Panc1 (cell line): ENCODE measurements around the gene PHACTR2. TPM values are rescaled to one million over a fixed set of nuclear protein-coding genes. Genes with fewer than 3 reads are reported as not detected.

Experiments used
- ATAC-seq: fragments of 200-7000 bp; cut with Tn5 transposase; 2 replicates; pipeline ENCODE4 v1.9.1; 2020; ENCODE audit warnings: mild to moderate bottlenecking, moderate library complexity
- BruUV-seq: library from RNA; stranded (reverse); fragments of 400-500 nt; replicated peaks from 2 replicates; lab custom pipeline; 2021; lab: Mats Ljungman, UMichigan
- CTCF ChIA-PET: fragments of 300-600 bp; sonication (Branson Sonifier 250); formaldehyde crosslinking; loops from one replicate; lab custom pipeline; 2022; ENCODE audit warnings: antibody characterized with exemption; lab: Charles Lee
- POLR2A ChIA-PET: fragments of 300-600 bp; sonication (Branson Sonifier 250); formaldehyde crosslinking; loops from one replicate; lab custom pipeline; 2022; ENCODE audit warnings: antibody characterized with exemption; lab: Charles Lee
- DNase-seq: peaks from one replicate; pipeline ENCODE4 v3.0.0-alpha.2; 2010; ENCODE audit warnings: low read depth, low spot score
- H3K27ac ChIP-seq: 2 replicates; pipeline ENCODE4 v1.5.1; 2011; ENCODE audit warnings: mild to moderate bottlenecking, low read length, inconsistent platforms
- H3K27me3 ChIP-seq: fragments of 200-500 bp; sonication (Bioruptor generic); 2 replicates; pipeline ENCODE4 v1.6.0; 2014; ENCODE audit warnings: low read length, inconsistent platforms; ENCODE audit not compliant: control insufficient read depth, insufficient read depth
- H3K36me3 ChIP-seq: fragments of 200-500 bp; sonication (Bioruptor generic); 2 replicates; pipeline ENCODE4 v1.5.1; 2014; ENCODE audit warnings: inconsistent platforms, mild to moderate bottlenecking, low read length, moderate library complexity; ENCODE audit not compliant: control insufficient read depth, insufficient read depth
- H3K4me1 ChIP-seq: 2 replicates; pipeline ENCODE4 v1.5.1; 2011; ENCODE audit warnings: inconsistent platforms, mild to moderate bottlenecking, low read length, moderate library complexity; ENCODE audit not compliant: control insufficient read depth, insufficient read depth
- H3K4me3 ChIP-seq, 2 experiments: 2 replicates each; pipeline ENCODE4 v1.5.1; 2011 to 2012; ENCODE audit warnings: low read depth in 2 of 2, low read length in 2 of 2, mild to moderate bottlenecking in 2 of 2, inconsistent platforms in 1 of 2, moderate library complexity in 1 of 2
- H3K9me3 ChIP-seq: fragments of 200-500 bp; sonication (Bioruptor generic); 2 replicates; pipeline ENCODE4 v1.5.1; 2014; ENCODE audit warnings: low read depth, mild to moderate bottlenecking, inconsistent platforms, low read length, moderate library complexity; ENCODE audit not compliant: control insufficient read depth, insufficient read depth
- CTCF ChIP-seq: fragments of 450-650 bp; IDR thresholded peaks from 2 replicates; pipeline ENCODE4 v1.5.1; 2017; ENCODE audit warnings: mild to moderate bottlenecking
- POLR2AphosphoS5 ChIP-seq: IDR thresholded peaks from 2 replicates; pipeline ENCODE4 v1.6.1; 2012; ENCODE audit warnings: mild to moderate bottlenecking, low read depth, low read length, moderate library complexity
- REST ChIP-seq, 2 experiments: IDR thresholded peaks; 2 replicates each; pipeline ENCODE4 v1.6.1; 2011 to 2012; ENCODE audit warnings: low read depth in 2 of 2, control low read depth in 1 of 2, low read length in 1 of 2, mild to moderate bottlenecking in 1 of 2, moderate library complexity in 1 of 2; ENCODE audit not compliant: insufficient read depth in 1 of 2
- SIN3A ChIP-seq: IDR thresholded peaks from 2 replicates; pipeline ENCODE4 v1.6.1; 2012; ENCODE audit warnings: low read depth, mild to moderate bottlenecking, low read length, moderate library complexity, borderline replicate concordance; ENCODE audit not compliant: insufficient read depth
- TCF7L2 ChIP-seq: IDR thresholded peaks from 2 replicates; pipeline ENCODE4 v1.6.1; 2011; ENCODE audit warnings: mild to moderate bottlenecking, low read depth, low read length, inconsistent platforms
- in situ Hi-C: cut with HindIII; loops from 2 replicates; pipeline ENCODE4 v1.10.0; 2016; ENCODE audit warnings: low sequenced_read_pairs, low pct_unique_long_range_greater_than_20kb
- intact Hi-C: fragments of 100-400 bp; cut with micrococcal nuclease; formaldehyde crosslinking; loops from one replicate; pipeline ENCODE4 v1.10.0; 2022; ENCODE audit not compliant: unreplicated experiment
- total RNA-seq: library from RNA; stranded (reverse); gene quantifications from one replicate; pipeline ENCODE4 v1.2.1, GENCODE V29; 2021; ENCODE audit not compliant: unreplicated experiment

Gene PHACTR2
- total RNA-seq, 1 experiment from 2014 or later = 59.9 TPM

DNA sequence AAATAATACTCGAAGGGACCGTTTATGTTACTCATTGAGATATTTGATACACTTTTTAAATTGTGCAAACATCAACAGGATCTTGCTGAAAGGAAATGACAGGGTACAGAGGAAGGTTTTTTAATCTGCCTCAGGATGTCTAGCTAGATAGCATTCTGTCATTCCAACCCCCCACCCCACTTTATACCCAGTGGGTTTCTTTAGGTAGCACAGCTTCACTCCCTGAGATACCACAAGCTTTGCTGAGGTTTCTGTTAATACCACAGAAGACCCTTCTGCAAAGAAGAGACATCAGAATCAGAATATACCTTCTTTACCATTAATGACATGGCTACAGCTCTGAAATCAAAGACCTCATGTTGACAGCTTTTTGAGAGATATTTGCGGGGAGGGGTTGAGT is 1.3 kb downstream of the PHACTR2 start:
- no TSS peak for BruUV-seq
- Histone ChIP-seq H3K9me3 (peaks cover 7% of the 10 kb centered on the region; the same call in 1 of the 2 replicates), H3K4me1 (peaks cover 35% of the 10 kb centered on the region), H3K36me3 (peaks cover 2% of the 10 kb centered on the region; the same call in 1 of the 2 replicates), H3K27me3 (no peaks in the 10 kb centered on the region), H3K4me3 (peak overlapping the region; percentile 79 to 84), H3K27ac (peak overlapping the region; percentile 96)
- CTCF ChIA-PET = interaction anchor here (0.7 kb wide), 1 partner anchor 260 kb away, joined by 4 read pairs; no protein-coding TSS in a partner anchor
- ATAC-seq = no peak
- intact Hi-C loops (loop anchor here (5.0 kb wide), 2 partner anchors 102 to 163 kb away; partner anchors contain the start of gene LTV1), in situ Hi-C loops (no loop called here)
- POLR2A ChIA-PET = no interaction called here
- TF ChIP-seq REST (IDR thresholded peaks at IDR 0.05; ENCODE audit: insufficient read depth in 1 of 2, low read depth in 2 of 2, low read length in 1 of 2) (no peak), TCF7L2 (no peak), POLR2AphosphoS5 (no peak), CTCF (no peak), SIN3A (no peak)
- DNase-seq = no peak

DNA sequence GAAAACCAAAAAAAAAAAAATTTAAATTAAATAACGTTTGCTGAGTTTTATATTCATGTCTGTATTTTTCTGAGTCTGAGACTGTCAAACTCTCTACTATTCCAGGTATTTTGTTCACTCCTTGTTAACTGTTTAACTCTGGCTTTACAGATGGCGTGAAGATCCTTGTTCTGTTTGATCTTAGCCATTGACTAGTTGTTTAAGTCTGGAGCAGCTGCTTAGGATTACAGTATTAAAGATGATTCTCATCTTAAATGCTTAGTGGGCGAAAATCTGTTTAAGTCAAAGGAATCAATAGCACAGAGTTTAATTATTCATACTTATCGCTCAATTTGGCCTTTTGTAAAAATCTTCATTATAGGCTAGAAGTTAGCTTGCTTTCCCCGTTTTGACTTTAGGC is 2.4 kb downstream of the PHACTR2 start:
- ATAC-seq (no peak), DNase-seq (no peak)
- no peak for TF ChIP-seq SIN3A
- TF ChIP-seq TCF7L2 = no peak
- no peak for TF ChIP-seq CTCF
- no peak for TF ChIP-seq REST (IDR thresholded peaks at IDR 0.05; ENCODE audit: insufficient read depth in 1 of 2, low read depth in 2 of 2, low read length in 1 of 2)
- TF ChIP-seq POLR2AphosphoS5 = no peak
- POLR2A ChIA-PET = interaction anchor here (0.6 kb wide), 1 partner anchor 163 kb away, joined by 3 read pairs; the partner anchor contains the start of gene LTV1
- peaks cover 26% of the 10 kb centered on the region for H3K4me1 ChIP-seq
- peaks cover 7% of the 10 kb centered on the region; the same call in 1 of the 2 replicates for H3K9me3 ChIP-seq
- no peaks in the 10 kb centered on the region for H3K27me3 ChIP-seq
- CTCF ChIA-PET = no interaction called here
- peak overlapping the region in 1 of 2 experiments; percentile 84; a peak in 1 of 4 replicates for H3K4me3 ChIP-seq
- no TSS peak for BruUV-seq
- peak overlapping the region; percentile 96 for H3K27ac ChIP-seq
- intact Hi-C loops (no loop called here), in situ Hi-C loops (no loop called here)
- H3K36me3 ChIP-seq = peaks cover 2% of the 10 kb centered on the region; the same call in 1 of the 2 replicates
